GM23248 (cell line): ENCODE data around the gene ANKRD40. TPM values are rescaled to one million over a fixed set of nuclear protein-coding genes. Genes with fewer than 3 reads are reported as not detected.

Experiments
- DNase-seq: peaks from one replicate; pipeline ENCODE4 v3.0.0-alpha.2; 2015
- H2AFZ ChIP-seq: fragments of 200-600 bp; sonication (generic); 2 replicates; pipeline ENCODE4 v1.6.1; 2016; ENCODE audit warnings: antibody characterized with exemption
- H3F3A ChIP-seq: fragments of 200-600 bp; sonication (generic); 2 replicates; pipeline ENCODE4 v1.6.1; 2016; ENCODE audit warnings: mild to moderate bottlenecking, antibody characterized with exemption, mixed run types; ENCODE audit not compliant: insufficient read depth
- H3K27ac ChIP-seq: fragments of 200-600 bp; sonication (generic); 2 replicates; pipeline ENCODE4 v1.5.1; 2016; ENCODE audit warnings: mild to moderate bottlenecking
- H3K27me3 ChIP-seq: fragments of 200-600 bp; sonication (generic); replicated peaks from 2 replicates; pipeline ENCODE4 v1.6.1; 2016; ENCODE audit warnings: mild to moderate bottlenecking; ENCODE audit not compliant: insufficient read depth
- H3K36me3 ChIP-seq: fragments of 200-600 bp; sonication (generic); 2 replicates; pipeline ENCODE4 v1.6.1; 2016; ENCODE audit warnings: low read depth, mild to moderate bottlenecking
- H3K4me1 ChIP-seq: fragments of 200-600 bp; sonication (generic); 2 replicates; pipeline ENCODE4 v1.6.1; 2016; ENCODE audit warnings: mild to moderate bottlenecking; ENCODE audit not compliant: insufficient read depth
- H3K4me2 ChIP-seq: fragments of 200-600 bp; sonication (generic); one replicate; pipeline ENCODE4 v1.6.1; 2016; ENCODE audit warnings: mild to moderate bottlenecking; ENCODE audit not compliant: unreplicated experiment
- H3K4me3 ChIP-seq: fragments of 200-600 bp; sonication (generic); 2 replicates; pipeline ENCODE4 v1.5.1; 2016; ENCODE audit warnings: mild to moderate bottlenecking
- H3K79me2 ChIP-seq: fragments of 200-600 bp; sonication (generic); 2 replicates; pipeline ENCODE4 v1.6.1; 2016; ENCODE audit warnings: mild to moderate bottlenecking; ENCODE audit not compliant: insufficient read depth
- H3K9ac ChIP-seq: fragments of 200-600 bp; sonication (generic); 2 replicates; pipeline ENCODE4 v1.6.1; 2016; ENCODE audit warnings: mild to moderate bottlenecking
- H3K9me2 ChIP-seq: fragments of 200-600 bp; sonication (generic); 2 replicates; pipeline ENCODE4 v1.6.1; 2016; ENCODE audit warnings: mixed run types, mild to moderate bottlenecking, moderate library complexity; ENCODE audit not compliant: insufficient read depth
- H3K9me3 ChIP-seq: fragments of 200-600 bp; sonication (generic); one replicate; pipeline ENCODE4 v1.6.1; 2017; ENCODE audit warnings: low read depth
- H4K20me1 ChIP-seq: fragments of 200-600 bp; sonication (generic); 2 replicates; pipeline ENCODE4 v1.6.0; 2016; ENCODE audit not compliant: insufficient read depth
- EZH2 ChIP-seq: fragments of 200-600 bp; sonication (generic); IDR thresholded peaks from 2 replicates; pipeline ENCODE4 v1.6.1; 2018; ENCODE audit warnings: antibody characterized with exemption, mild to moderate bottlenecking; ENCODE audit not compliant: insufficient read depth, poor library complexity, severe bottlenecking
- EZH2phosphoT487 ChIP-seq: fragments of 200-600 bp; sonication (generic); IDR thresholded peaks from 2 replicates; pipeline ENCODE4 v1.6.1; 2018; ENCODE audit warnings: antibody characterized with exemption, moderate library complexity, mild to moderate bottlenecking, low read depth; ENCODE audit not compliant: insufficient read depth
- WGBS, 2 experiments: methylation state at CpG; one replicate each; pipeline ENCODE4 v1.1.6; 2015 to 2017; ENCODE audit warnings: low lambda C conversion rate in 2 of 2, low coverage in 1 of 2; ENCODE audit errors: missing lambda C conversion rate in 2 of 2; 5-methylcytosine and 5-hydroxymethylcytosine counted together
- in situ Hi-C: fragments of 300-500 bp; cut with MboI; formaldehyde crosslinking; loops from 2 replicates; pipeline ENCODE4 v1.15.0; 2020
- polyA plus RNA-seq: library from polyadenylated mRNA; unstranded; fragments of >200 nt; fragmentation: Nextera tagmentation; extraction: Ambion mirVana; gene quantifications from 2 replicates; pipeline ENCODE4 v1.2.1, GENCODE V29; 2016
- total RNA-seq: library from RNA; depleted of rRNA; stranded (reverse); fragments of >200 nt; shearing (Covaris generic); gene quantifications from 2 replicates; pipeline ENCODE4 v1.2.3, GENCODE V29; 2014

The ANKRD40 gene
- total and polyA plus RNA-seq, 2 experiments from 2014 or later: 20.2 to 36.5 TPM

GRCh38 chr17:50659179-50659578 lies 48.5 kb downstream of the ANKRD40 start:
- WGBS, 2 experiments: 81 to 82% methylated on average over 10 of the region's 10 CpGs
- TF ChIP-seq EZH2phosphoT487: no peak
- no peak for TF ChIP-seq EZH2
- Histone ChIP-seq H3K36me3 (no peaks in the 10 kb centered on the region), H3K4me2 (no peak overlapping the region), H2AFZ (no peak overlapping the region), H3K4me1 (peaks cover 32% of the 10 kb centered on the region), H3K79me2 (no peaks in the 10 kb centered on the region), H3K27ac (no peak overlapping the region), H4K20me1 (no peaks in the 10 kb centered on the region), H3K4me3 (no peak overlapping the region), H3K9me3 (no peaks in the 10 kb centered on the region), H3K27me3 (no peaks in the 10 kb centered on the region), H3K9me2 (no peaks in the 10 kb centered on the region), H3F3A (peaks cover 21% of the 10 kb centered on the region), H3K9ac (no peak overlapping the region)
- DNase-seq: no peak
- in situ Hi-C loops: no loop called here

- no peak overlapping the region for H3K4me2 ChIP-seq
- H3K36me3 ChIP-seq: no peaks in the 10 kb centered on the region
- no peaks in the 10 kb centered on the region for H4K20me1 ChIP-seq
- H3K9me3 ChIP-seq: no peaks in the 10 kb centered on the region
- H3K79me2 ChIP-seq: no peaks in the 10 kb centered on the region
- H3K27ac ChIP-seq: no peak overlapping the region
- WGBS, 2 experiments: 46 to 58% methylated on average over 6 of the region's 6 CpGs
- no peak for DNase-seq
- in situ Hi-C loops: no loop called here
- H3K4me3 ChIP-seq: no peak overlapping the region
- H2AFZ ChIP-seq: no peak overlapping the region
- H3F3A ChIP-seq: peaks cover 21% of the 10 kb centered on the region
- H3K9me2 ChIP-seq: no peaks in the 10 kb centered on the region
- peaks cover 32% of the 10 kb centered on the region for H3K4me1 ChIP-seq
- no peak overlapping the region for H3K9ac ChIP-seq
- no peaks in the 10 kb centered on the region for H3K27me3 ChIP-seq
- TF ChIP-seq EZH2 (no peak), EZH2phosphoT487 (no peak)
Measured at GRCh38 chr17:50658616-50659015, 49.1 kb downstream of the ANKRD40 start.

GRCh38 chr17:50657627-50658026 lies 50.1 kb downstream of the ANKRD40 start:
- WGBS, 2 experiments: 92 to 96% methylated on average over 7 of the region's 7 CpGs
- in situ Hi-C loops: no loop called here

DNA sequence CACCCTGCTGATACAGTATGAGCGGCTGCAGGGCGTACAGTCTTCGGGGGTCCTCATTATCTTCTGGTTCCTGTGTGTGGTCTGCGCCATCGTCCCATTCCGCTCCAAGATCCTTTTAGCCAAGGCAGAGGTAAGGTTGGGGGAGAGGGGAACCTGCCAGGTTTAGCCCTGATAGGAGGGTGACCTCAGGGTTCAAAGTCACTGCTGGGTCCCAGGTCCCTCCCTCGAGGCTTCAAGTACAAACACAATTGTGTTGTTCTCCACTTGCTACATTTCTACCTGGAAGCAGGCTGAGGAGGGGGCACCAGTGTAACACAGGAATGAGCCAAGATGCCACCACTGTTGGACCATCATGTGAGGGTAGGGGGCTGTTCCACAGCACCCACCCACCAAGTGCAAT lies 50.7 kb downstream of the ANKRD40 start:
- no peaks in the 10 kb centered on the region for H3K36me3 ChIP-seq
- in situ Hi-C loops: no loop called here

More at GRCh38 chr17:50657627-50658026, 50.1 kb downstream of the ANKRD40 start:
- no peak for DNase-seq
- H3K4me3 ChIP-seq: no peak overlapping the region
- H2AFZ ChIP-seq: no peak overlapping the region
- H3F3A ChIP-seq: peaks cover 21% of the 10 kb centered on the region
- H3K9me3 ChIP-seq: no peaks in the 10 kb centered on the region
- peaks cover 32% of the 10 kb centered on the region for H3K4me1 ChIP-seq
- H4K20me1 ChIP-seq: no peaks in the 10 kb centered on the region
- H3K9me2 ChIP-seq: no peaks in the 10 kb centered on the region
- H3K79me2 ChIP-seq: no peaks in the 10 kb centered on the region
- no peak overlapping the region for H3K4me2 ChIP-seq
- TF ChIP-seq EZH2phosphoT487 (no peak), EZH2 (no peak)
- H3K36me3 ChIP-seq: no peaks in the 10 kb centered on the region
- H3K27me3 ChIP-seq: no peaks in the 10 kb centered on the region
- H3K27ac ChIP-seq: no peak overlapping the region
- H3K9ac ChIP-seq: no peak overlapping the region

GRCh38 chr17:50656509-50656908 lies 51.2 kb downstream of the ANKRD40 start:
- Histone ChIP-seq H2AFZ (no peak overlapping the region), H4K20me1 (no peaks in the 10 kb centered on the region), H3K9ac (no peak overlapping the region), H3K36me3 (no peaks in the 10 kb centered on the region), H3K4me3 (no peak overlapping the region), H3K27me3 (no peaks in the 10 kb centered on the region), H3K79me2 (no peaks in the 10 kb centered on the region), H3F3A (peaks cover 19% of the 10 kb centered on the region), H3K9me3 (no peaks in the 10 kb centered on the region), H3K4me1 (peaks cover 23% of the 10 kb centered on the region), H3K27ac (no peak overlapping the region), H3K4me2 (no peak overlapping the region), H3K9me2 (no peaks in the 10 kb centered on the region)
- in situ Hi-C loops: no loop called here
- TF ChIP-seq EZH2 (no peak), EZH2phosphoT487 (no peak)
- WGBS, 2 experiments: 89% methylated on average over 5 of the region's 5 CpGs
- no peak for DNase-seq

More for the DNA sequence above, 50.7 kb downstream of the ANKRD40 start:
- Histone ChIP-seq H3F3A (peaks cover 21% of the 10 kb centered on the region), H3K9ac (no peak overlapping the region), H3K4me2 (no peak overlapping the region), H3K27me3 (no peaks in the 10 kb centered on the region), H3K4me3 (no peak overlapping the region), H3K4me1 (peaks cover 28% of the 10 kb centered on the region), H2AFZ (no peak overlapping the region), H3K27ac (no peak overlapping the region), H4K20me1 (no peaks in the 10 kb centered on the region), H3K9me2 (no peaks in the 10 kb centered on the region), H3K9me3 (no peaks in the 10 kb centered on the region), H3K79me2 (no peaks in the 10 kb centered on the region)
- WGBS, 2 experiments: 92 to 96% methylated on average over 7 of the region's 7 CpGs
- TF ChIP-seq EZH2phosphoT487: no peak
- no peak for TF ChIP-seq EZH2
- DNase-seq: no peak
